Activated CD4-positive, alpha-beta T cell treated with anti-CD3 and anti-CD28 coated beads, Interleukin-2, Interleukin-4, amounts not matched to agents 100 ng/mL and 50 ng/mL, durations not matched to agents 16 hours and 8 hours (primary cell): ENCODE data around the gene GP5.

Experiments used
- DNase-seq: peaks from one replicate; pipeline ENCODE4 v3.0.0-alpha.2; 2020; ENCODE audit warnings: low spot score

The GP5 gene, protein sequence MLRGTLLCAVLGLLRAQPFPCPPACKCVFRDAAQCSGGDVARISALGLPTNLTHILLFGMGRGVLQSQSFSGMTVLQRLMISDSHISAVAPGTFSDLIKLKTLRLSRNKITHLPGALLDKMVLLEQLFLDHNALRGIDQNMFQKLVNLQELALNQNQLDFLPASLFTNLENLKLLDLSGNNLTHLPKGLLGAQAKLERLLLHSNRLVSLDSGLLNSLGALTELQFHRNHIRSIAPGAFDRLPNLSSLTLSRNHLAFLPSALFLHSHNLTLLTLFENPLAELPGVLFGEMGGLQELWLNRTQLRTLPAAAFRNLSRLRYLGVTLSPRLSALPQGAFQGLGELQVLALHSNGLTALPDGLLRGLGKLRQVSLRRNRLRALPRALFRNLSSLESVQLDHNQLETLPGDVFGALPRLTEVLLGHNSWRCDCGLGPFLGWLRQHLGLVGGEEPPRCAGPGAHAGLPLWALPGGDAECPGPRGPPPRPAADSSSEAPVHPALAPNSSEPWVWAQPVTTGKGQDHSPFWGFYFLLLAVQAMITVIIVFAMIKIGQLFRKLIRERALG

DNA sequence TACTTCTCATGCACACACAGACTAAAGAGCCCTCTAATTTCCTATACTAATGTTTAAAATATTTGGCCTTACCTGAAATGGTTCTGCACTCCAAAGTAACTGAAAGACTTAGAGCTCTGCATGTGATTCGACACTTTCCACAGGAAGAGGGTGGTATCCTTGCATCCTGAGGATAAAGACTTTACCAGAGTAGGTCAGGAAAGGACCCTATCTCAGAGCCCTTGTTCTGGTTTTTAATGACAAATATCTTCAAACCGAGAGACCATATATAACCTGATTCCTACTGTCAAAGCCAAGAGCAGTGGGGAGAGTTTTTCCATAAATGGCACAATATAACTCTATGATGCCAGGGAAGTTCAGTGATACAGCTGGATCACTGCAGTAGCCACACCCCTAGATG is at the start of gene GP5:
Gene GP5 (minus strand): TSS at position 101 of the 400 bp plus-strand sequence. CDS start 984 bp downstream, outside the sequence.
- no peak for DNase-seq

DNA sequence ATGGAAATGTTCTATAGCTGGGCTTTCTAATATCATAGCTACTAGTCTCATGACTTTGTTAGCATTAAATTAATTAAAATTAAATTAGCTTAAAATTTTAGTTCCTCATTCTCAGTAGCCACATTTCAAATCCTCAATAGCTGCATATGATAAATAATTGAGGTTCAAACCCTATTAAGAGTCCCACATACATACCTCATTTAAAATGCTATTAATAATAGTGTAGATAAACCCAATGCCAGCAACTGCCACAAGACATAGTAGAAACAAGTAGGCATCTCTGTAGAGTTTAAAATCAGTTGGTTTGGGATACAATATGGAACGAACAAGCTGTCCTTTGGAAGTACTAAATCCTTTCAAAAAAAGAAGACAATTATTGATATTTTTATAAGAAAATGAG is 48.6 kb upstream of the GP5 start:
- no peak for DNase-seq

DNA sequence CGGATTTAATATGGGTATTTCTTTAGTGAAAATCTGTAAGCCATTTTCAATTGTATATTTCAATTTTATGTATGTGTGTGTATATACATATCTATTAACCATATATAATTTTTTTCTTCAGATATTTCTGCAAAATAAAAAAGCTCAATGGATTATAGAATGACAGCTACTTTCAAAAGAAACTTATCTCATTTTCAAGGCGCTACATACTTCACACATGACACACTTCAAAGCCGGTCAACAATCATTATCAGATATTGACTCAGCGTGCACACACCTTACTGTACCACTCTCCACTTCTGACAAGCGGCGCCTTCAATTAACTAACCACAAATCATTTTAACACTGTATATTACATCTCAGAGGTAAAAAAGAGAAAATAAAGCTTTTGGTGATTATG is 48.1 kb upstream of the GP5 start:
- peak; percentile 21 for DNase-seq

DNA sequence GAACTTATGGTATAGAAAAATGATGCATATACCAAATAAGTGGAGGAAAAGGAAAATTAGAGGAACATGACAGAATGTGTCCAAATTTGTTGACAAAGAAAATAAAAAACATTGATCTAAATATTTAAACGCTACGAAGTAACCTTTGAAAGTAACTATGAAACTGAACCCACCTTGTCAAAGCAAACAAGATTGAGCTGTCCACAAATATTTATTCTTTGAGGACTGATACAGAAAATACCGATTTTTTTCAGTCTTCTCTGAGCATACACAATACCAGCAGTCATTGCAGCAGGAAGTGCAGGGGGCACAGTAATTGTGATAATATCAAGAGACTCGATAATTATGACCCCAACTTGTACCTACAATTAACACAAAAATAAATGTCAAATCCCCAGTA is 47.7 kb upstream of the GP5 start:
- no peak for DNase-seq

DNA sequence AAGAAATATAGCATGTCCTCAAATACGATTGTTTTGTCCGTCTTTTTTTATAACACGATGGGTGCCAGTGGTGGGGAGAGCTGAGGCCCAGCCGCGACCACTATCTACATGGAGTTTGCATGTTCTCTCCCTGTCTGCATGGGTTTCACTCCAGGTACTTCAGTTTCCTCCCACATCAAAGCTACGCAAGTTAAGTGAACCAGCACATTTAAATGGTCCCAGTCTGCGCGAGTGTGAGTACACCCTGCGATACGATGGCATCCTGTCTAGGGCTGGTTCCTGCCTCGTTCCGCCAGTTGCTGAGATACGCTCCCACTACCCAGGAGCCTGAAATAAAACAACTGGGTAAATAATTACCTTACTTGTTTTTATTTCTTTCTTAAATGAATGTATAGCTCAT is 47.1 kb upstream of the GP5 start:
- DNase-seq: no peak

DNA sequence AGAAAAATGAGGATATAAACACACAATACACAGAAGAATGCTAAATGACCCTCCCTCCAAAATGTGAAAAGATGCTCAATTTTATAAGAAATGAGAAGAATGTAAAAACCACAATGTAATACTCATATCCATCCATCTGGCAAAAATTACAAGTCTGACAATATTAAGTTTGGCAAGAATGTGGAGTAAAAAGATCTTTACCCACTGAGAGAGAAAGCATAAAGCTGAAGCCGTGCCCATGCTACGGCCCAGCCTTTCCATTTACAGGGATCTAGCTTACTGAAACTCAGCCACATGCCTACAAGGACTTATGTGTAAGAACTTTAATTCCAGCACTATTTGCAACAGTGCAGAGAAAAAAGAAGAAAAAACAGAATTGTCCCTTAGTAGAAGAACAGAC is 44.8 kb upstream of the GP5 start:
- no peak for DNase-seq

DNA sequence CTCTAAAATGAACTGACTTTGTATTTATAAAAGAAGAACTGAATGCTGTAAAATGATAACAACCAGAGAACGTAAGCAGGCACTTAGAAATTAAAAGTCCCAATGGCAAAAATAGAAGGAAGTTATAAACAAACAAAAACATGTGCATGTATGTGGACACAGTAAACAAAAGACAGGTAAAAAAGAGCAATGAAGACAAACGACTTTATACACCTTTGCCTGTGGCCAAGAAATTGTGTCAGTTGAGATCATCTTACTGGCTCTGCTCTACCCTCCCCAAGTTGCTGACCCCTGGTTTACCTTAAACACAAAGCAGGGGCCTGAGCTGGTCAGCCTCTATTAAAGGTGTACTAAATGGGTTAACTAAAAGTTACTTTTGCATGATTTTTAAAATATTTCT is 41.7 kb upstream of the GP5 start:
- no peak for DNase-seq

DNA sequence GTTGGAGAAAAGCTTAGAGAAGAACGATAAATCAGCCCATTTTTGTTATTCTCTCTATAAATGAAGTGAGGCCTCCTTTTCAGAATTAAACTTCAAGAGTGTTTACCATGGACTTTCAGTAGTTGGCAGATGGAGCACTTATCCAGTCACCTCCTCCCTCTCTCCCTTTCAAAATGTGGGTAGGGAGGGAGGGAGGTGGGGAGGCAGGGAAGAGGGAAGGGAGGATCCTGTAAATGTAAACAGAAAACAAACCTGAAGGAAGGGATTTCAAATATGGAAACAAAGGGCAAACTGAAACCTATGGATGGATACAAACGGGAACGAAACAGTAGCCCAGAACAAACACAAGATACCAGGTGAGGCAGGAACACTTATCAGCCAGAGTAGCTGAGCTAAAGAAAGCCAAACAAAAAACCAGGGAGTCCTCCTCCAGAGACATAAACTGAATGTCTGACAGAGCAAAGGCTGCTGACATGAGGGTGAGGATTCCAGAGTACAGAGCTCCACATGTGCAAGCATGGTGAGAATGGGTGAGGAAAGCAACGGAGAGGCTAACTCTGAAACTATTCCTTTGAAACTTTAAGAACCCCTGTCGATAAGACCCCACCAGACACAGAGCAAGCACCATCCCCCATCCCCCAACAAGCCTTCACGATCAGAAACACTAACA is 41.0 kb upstream of the GP5 start:
- DNase-seq: no peak

DNA sequence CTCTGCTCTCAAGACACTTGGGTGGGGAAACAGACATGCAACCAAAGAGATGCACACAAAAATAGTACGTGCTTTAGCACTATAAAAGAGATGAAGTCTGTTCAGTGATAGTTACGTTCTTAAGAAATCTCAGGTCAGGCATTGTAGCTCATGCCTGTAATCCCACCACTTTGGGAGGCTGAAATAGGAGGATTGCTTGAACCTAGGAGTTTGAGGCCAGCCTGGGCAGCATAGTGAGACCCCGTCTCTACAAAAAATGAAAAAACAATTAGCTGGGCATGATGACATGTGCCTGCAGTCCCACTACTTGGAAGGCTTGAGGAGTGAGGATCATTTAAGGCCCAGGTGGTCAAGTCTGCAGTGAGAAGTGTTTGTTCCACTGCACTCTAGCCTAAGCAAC is 35.4 kb upstream of the GP5 start:
- no peak for DNase-seq

DNA sequence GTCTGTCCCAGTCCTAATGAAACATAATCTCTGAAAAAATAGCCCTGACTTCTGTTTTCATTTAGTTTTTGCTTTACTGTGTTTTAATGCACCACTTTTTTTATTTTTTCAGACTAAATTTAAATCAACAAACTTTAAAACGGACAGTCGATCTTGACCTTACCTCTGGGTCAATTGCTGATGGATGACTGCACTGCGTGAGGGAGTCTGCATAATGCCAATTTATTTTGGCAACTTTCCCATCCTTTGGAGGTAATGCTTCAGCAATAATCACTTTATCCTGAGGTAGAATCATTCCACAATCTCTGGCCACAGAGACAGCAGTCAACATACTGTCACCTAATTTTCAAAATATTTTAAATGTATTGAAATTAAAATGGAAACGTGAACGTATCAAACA is 32.5 kb upstream of the GP5 start:
- no peak for DNase-seq

DNA sequence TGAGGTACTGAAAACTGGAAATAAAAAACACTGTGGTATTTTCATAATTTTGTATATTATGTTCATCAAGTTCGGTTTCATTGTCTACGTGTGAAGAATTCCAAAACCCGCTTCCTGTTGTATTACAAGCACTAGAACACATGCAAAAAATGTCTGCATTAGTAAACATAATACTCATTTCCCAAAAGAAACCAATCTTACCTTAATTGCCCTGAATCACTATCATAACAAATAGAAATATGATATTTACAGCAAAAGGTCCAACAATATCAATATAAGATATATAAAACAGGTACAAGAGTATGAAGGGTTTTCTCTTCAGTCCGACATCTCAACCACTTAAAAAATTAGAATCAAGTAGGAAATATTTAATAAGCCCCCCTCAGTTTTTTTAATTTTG is 26.3 kb upstream of the GP5 start:
- DNase-seq: no peak

DNA sequence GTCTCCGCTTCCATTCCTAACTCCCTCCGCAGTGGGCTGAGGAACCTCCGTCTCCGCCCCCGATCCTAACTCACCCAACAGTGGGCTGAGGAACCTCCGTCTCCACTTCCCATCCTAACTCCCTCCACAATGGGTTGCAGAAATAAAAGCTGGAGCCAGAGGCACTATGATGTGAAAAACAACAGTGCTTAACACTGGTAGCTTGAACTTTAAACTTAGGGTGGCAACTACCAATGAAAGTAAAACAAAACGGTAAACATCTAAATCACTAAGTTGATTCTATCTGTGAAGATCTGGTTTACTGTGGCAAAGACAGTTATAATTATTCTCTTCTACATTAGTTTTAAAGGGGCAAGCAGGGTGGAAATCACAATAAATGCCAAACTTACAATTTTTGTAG is 25.9 kb upstream of the GP5 start:
- DNase-seq: no peak

DNA sequence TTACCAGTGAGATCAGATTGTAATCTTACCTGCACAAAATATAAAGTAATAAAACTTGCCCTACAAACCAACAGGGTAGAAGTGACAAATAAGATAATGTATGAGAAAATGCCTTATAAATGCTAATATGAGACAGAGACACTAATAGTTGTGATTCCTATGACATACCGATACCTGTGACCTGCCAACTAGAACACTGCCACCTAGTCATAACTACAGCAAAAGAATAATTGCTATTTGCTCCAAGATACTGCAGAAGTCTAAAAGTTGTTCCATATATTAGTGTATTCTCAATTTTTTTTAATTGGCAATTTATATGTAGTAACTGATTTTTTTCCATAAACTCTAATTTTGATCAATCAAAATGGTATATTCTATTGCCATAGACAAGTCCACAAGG is 25.3 kb upstream of the GP5 start:
- DNase-seq: no peak

DNA sequence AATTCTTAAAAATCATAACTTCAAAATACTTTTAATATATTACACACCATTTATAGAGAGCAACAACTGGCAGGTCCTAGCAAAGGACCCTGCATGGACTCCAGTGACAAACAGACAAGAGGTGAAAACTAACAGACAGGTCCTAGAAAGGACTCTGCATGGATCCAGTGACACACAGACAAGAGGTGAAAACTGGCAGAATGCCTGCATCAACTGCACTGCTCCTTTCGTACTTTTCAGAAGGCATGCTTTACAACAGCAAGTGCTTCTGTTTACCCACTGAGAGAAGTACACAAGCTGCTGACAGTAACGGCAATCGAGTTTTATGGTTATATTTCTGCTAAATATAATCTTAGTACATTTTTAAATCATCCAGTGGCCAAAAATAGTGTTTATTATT is 24.3 kb upstream of the GP5 start:
- DNase-seq: no peak

DNA sequence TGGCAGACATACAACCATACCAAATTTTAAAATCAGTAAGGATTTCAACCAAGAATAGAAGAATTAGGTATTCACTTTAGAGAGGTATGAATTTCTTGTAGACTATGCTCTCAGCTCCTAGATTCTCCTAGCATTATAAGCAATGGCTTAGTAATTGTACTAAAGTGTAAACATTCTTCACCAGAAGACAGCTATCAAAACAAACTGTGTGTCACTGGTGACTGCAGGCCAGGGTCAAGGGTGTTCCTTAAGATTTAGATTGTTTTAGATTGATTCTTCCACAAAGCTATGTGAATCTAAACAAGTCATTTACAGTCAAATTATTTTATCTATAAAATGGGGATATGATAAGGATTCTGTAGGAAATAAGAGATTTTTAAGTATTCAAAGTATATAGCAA is 23.1 kb upstream of the GP5 start:
- no peak for DNase-seq

DNA sequence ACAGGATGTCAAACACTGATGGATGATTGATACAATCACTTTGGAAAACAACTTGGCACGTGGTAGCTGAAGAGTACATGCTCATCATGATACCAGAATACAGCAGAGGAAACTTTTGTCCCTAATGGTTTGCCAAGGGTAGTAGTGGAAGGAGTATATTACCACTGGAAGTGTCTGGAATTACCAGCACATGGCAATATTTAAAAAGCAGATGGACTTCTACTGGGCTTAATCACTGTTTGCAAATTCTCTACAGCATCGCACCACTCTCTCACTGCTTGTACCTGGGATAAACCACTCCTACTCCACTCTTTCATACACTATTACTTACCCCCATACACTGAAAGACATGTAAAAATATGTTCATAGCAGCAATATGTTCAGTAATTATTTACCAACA is 19.6 kb upstream of the GP5 start:
- no peak for DNase-seq

DNA sequence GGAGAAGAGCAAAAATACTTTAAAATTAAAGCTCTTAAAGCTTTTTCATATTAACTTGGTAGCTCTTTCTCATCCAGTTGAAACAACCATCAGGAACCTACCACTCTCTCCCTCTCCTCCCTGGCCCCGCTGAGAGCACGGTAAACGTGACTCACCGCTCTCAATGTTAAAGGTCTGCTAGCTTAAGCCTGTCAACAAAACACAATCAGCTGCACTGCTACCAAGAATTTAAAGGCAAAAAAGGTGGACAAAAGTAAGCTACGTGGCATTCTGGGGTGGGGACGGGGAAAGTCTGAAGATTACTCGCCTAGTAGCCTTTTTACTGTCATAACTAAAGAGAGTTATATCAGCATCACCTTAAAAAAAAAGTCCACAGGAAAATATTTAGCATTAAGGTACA is 8.4 kb upstream of the GP5 start:
- DNase-seq: peak; percentile 59

DNA sequence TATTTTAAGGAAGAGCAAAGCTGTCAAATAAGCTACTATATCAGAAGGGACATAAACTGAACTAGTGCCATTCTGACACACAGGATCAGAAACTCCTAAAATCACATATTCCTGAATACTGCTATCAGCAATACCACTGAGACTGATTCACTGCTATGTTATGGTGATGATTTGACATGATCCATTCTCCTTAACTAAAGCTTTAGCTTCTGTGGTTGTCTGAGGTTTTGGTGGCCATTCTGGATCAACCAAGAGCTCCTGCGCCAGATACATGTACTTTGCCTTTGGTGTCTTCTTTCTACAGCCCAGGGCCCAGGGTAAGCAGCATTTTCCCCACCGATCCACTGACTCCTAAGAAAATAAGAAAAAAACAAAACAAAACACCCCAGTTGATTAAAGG is 6.7 kb upstream of the GP5 start:
- no peak for DNase-seq

DNA sequence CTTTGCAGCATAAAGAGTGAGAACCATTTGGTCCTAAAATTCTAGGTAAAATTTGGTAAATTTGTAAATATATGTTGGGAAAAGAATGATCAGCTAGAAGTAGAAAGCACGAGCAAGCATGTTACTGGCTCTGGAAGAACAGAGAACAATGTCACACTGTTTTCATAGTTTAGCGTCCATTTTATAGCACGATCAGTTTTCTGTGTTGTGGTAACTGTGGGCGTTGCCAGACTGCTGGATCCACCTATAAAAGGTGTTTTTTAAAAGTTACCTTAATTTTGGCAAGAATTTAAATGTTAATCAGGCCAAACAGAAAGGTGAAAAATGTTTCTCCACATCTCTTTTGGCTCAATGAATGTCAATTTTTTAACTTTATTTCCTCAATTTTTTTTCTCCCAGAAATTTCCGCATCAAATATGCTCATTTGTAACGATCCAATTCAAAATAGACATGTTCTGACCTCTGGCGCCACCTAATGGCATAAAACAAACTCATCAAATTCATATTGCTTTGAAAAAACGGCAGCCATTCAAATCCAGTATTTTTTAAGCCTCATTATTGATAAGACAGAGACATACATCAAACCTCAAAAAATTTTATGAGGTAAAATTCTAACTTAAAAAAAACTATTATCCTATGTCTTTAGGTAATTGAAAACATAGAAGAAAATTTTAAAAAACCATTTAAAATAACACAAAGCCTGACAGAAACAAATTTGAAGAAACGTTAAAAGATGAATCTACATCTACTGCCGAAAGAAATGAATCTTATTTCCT is 5.5 kb upstream of the GP5 start:
- peak; percentile 60 for DNase-seq

DNA sequence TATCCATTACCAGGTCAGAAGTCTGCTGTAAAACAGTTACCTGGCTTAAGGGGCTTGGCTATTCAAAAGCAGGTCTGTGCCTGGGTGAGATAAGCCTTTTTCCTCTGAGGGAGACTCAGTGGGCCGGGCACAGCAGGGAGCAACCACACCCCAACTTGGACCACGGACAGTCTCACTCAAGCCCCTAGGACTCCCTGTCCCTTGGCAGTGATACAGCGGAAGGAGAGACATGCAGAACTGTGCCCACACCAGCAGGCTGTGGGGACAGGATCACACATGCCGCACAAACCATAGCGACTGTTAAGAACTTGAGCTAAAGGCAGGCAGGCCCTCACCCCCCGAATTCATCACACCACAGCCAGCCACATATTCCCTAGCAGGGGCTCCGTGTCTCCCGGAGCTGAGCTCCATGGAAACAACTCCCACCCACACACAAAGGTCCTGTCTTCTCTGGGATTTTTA is 2.8 kb upstream of the GP5 start:
- no peak for DNase-seq

DNA sequence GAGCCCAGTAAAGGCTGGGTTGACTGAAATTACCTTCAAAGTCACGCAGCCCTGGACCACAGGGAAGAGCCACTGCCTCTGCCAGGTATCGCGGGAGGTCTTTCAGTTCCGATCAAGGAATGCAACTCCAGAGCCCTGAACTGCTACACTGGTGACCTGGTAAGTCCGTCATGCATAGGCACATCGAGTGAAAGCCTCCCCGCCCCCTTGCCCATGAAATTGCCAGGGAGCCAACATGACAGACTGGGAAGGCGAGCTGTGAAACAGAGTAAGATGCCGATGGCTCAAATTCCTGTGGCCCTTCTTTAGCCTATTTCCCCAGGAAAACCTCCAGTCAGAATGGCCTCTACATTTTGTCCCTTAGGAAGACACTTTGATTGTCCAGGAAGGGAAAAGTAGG is 2.3 kb upstream of the GP5 start:
- no peak for DNase-seq

DNA sequence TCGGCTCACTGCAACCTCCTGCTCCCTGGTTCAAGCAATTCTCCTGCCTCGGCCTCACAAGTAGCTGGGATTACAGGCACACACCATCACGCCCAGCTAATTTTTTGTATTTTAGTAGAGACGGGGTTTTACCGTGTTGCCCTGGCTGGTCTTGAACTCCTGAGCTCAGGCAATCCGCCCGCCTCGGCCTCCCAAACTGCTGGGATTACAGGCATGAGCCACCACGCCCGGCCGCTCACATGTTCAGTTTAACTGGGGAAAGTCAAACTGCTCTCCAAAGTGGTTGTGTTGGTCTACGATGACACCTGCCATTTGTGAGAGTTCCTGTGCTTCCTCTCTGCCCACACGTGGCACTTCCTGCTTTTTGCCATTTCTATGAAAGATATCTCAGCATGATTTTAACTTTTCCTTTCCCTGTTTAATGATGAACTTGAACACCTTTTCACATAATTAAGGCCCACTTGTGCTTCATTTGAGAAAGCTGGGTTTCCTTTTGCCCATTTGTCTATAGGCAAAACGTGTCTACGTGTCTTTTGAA is 877 bp upstream of the GP5 start:
- DNase-seq: no peak
